Measurements from ENCODE around the gene GPR148. TPM values are rescaled to one million over a fixed set of nuclear protein-coding genes. Genes with fewer than 3 reads are reported as not detected.
"Not testable (repeated sequence)": the region's sequence is repeated elsewhere in the genome, so short reads cannot be mapped to it uniquely, and the experiment has no call there.

The GPR148 gene
- total RNA-seq, 1 experiment from 2014 or later = not detected

DNA sequence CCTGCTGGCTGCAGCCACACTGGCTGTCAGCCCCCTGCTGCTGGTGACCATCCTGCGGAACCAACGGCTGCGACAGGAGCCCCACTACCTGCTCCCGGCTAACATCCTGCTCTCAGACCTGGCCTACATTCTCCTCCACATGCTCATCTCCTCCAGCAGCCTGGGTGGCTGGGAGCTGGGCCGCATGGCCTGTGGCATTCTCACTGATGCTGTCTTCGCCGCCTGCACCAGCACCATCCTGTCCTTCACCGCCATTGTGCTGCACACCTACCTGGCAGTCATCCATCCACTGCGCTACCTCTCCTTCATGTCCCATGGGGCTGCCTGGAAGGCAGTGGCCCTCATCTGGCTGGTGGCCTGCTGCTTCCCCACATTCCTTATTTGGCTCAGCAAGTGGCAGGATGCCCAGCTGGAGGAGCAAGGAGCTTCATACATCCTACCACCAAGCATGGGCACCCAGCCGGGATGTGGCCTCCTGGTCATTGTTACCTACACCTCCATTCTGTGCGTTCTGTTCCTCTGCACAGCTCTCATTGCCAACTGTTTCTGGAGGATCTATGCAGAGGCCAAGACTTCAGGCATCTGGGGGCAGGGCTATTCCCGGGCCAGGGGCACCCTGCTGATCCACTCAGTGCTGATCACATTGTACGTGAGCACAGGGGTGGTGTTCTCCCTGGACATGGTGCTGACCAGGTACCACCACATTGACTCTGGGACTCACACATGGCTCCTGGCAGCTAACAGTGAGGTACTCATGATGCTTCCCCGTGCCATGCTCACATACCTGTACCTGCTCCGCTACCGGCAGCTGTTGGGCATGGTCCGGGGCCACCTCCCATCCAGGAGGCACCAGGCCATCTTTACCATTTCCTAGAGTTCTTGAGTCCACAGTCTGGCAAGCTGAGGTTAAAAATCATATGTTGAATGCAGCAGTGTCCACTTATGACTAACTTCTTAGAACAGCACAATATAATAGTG, 741 bp downstream of the GPR148 start:
- intact Hi-C loops (cut with micrococcal nuclease; ENCODE audit: unreplicated experiment) = no loop called here
- CTCF ChIA-PET = no interaction called here
- POLR2A ChIA-PET (ENCODE audit: low non-redundant PET) = no interaction called here
- Histone ChIP-seq H3K4me1 (ENCODE audit: insufficient read depth, low read length, poor library complexity, severe bottlenecking) (peaks cover 8% of the 10 kb centered on the region), H3K27ac (ENCODE audit: low read depth, low read length, poor library complexity, severe bottlenecking) (no peak overlapping the region), H3K9me3 (ENCODE audit: low read depth, low read length, poor library complexity, severe bottlenecking) (no peaks in the 10 kb centered on the region), H3K4me3 (ENCODE audit: low read depth, low read length, poor library complexity, severe bottlenecking) (no peak overlapping the region), H3K27me3 (replicated peaks; ENCODE audit: insufficient read depth, low read depth, low read length, poor library complexity) (peaks cover 45% of the 10 kb centered on the region), H3K36me3 (ENCODE audit: insufficient read depth, low read length, poor library complexity, severe bottlenecking) (no peaks in the 10 kb centered on the region)
- TF ChIP-seq EZH2 (IDR thresholded peaks at IDR 0.05; ENCODE audit: borderline replicate concordance, low read depth, low read length, poor library complexity, severe bottlenecking) (no peak), CTCF (conservative IDR thresholded peaks at IDR 0.05; ENCODE audit: low read depth, low read length) (no peak)
- DNase-seq (ENCODE audit: low spot score) = no peak
- BruUV-seq (replicated peaks) = no TSS peak

GRCh38 chr2:130732257-130732656, 3.4 kb downstream of the GPR148 start:
- H3K27ac ChIP-seq (ENCODE audit: low read depth, low read length, poor library complexity, severe bottlenecking); H3K36me3 ChIP-seq (ENCODE audit: insufficient read depth, low read length, poor library complexity, severe bottlenecking); H3K9me3 ChIP-seq (ENCODE audit: low read depth, low read length, poor library complexity, severe bottlenecking); H3K4me3 ChIP-seq (ENCODE audit: low read depth, low read length, poor library complexity, severe bottlenecking); CTCF ChIA-PET; H3K4me1 ChIP-seq (ENCODE audit: insufficient read depth, low read length, poor library complexity, severe bottlenecking); BruUV-seq (replicated peaks); POLR2A ChIA-PET (ENCODE audit: low non-redundant PET); intact Hi-C loops (cut with micrococcal nuclease; ENCODE audit: unreplicated experiment); DNase-seq (ENCODE audit: low spot score): not testable (repeated sequence)
- peaks cover 41% of the 10 kb centered on the region for H3K27me3 ChIP-seq (replicated peaks; ENCODE audit: insufficient read depth, low read depth, low read length, poor library complexity)

DNA sequence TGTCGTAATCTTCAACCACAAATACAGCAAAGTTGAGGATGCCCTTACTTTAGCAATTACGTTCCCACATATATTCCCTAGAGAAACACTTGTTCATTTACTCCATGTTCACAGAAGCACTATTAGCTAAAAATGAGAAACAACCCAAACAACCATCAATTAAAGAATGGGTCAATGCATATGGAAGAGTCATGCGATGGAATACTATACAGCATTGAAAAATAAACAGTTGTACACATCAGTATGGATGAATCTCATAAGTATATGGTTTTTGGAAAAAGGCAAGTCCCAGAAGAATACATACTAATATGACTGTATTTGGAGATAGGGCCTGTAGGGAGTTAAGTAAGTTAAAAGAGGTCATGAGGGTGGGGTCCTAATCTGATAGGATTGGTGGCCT, 6.3 kb downstream of the GPR148 start:
- H3K4me1 ChIP-seq (ENCODE audit: insufficient read depth, low read length, poor library complexity, severe bottlenecking) = no peaks in the 10 kb centered on the region
- CTCF ChIA-PET = no interaction called here
- peaks cover 37% of the 10 kb centered on the region for H3K27me3 ChIP-seq (replicated peaks; ENCODE audit: insufficient read depth, low read depth, low read length, poor library complexity)
- TF ChIP-seq EZH2 (IDR thresholded peaks at IDR 0.05; ENCODE audit: borderline replicate concordance, low read depth, low read length, poor library complexity, severe bottlenecking) = no peak
- TF ChIP-seq CTCF (conservative IDR thresholded peaks at IDR 0.05; ENCODE audit: low read depth, low read length) = no peak
- no peak for DNase-seq (ENCODE audit: low spot score)
- H3K27ac ChIP-seq (ENCODE audit: low read depth, low read length, poor library complexity, severe bottlenecking) = no peak overlapping the region
- intact Hi-C loops (cut with micrococcal nuclease; ENCODE audit: unreplicated experiment) = no loop called here
- no TSS peak for BruUV-seq (replicated peaks)
- H3K4me3 ChIP-seq (ENCODE audit: low read depth, low read length, poor library complexity, severe bottlenecking) = no peak overlapping the region
- no peaks in the 10 kb centered on the region for H3K36me3 ChIP-seq (ENCODE audit: insufficient read depth, low read length, poor library complexity, severe bottlenecking)
- no peaks in the 10 kb centered on the region for H3K9me3 ChIP-seq (ENCODE audit: low read depth, low read length, poor library complexity, severe bottlenecking)
- POLR2A ChIA-PET (ENCODE audit: low non-redundant PET) = no interaction called here

DNA sequence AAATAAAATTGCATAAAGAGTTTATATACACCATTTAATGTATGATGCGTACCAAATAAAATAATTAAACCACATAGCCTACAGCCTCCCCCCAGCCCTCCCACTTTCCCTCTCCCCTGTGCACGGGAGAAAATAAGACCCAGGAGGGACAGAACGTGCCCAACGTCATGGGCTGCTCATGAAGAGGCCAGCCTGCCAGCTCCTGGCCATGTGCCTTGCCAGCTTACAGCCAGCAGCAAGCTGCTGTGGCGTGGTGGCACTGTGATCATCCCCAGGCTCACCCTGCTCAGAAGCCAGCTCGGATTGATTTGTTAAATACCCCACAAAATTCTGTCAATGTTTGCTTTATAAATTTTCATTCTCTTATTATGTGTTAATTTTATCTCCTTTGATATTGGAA, 7.6 kb downstream of the GPR148 start:
- Histone ChIP-seq H3K9me3 (ENCODE audit: low read depth, low read length, poor library complexity, severe bottlenecking) (no peaks in the 10 kb centered on the region), H3K4me3 (ENCODE audit: low read depth, low read length, poor library complexity, severe bottlenecking) (no peak overlapping the region), H3K27ac (ENCODE audit: low read depth, low read length, poor library complexity, severe bottlenecking) (no peak overlapping the region), H3K27me3 (replicated peaks; ENCODE audit: insufficient read depth, low read depth, low read length, poor library complexity) (peaks cover 29% of the 10 kb centered on the region), H3K4me1 (ENCODE audit: insufficient read depth, low read length, poor library complexity, severe bottlenecking) (no peaks in the 10 kb centered on the region), H3K36me3 (ENCODE audit: insufficient read depth, low read length, poor library complexity, severe bottlenecking) (no peaks in the 10 kb centered on the region)
- TF ChIP-seq EZH2 (IDR thresholded peaks at IDR 0.05; ENCODE audit: borderline replicate concordance, low read depth, low read length, poor library complexity, severe bottlenecking) = no peak
- TF ChIP-seq CTCF (conservative IDR thresholded peaks at IDR 0.05; ENCODE audit: low read depth, low read length) = no peak
- ChIA-PET POLR2A (ENCODE audit: low non-redundant PET) (no interaction called here), CTCF (no interaction called here)
- no TSS peak for BruUV-seq (replicated peaks)
- DNase-seq (ENCODE audit: low spot score) = no peak
- intact Hi-C loops (cut with micrococcal nuclease; ENCODE audit: unreplicated experiment) = no loop called here
